GM12878 (cell line): ENCODE data around the gene TRIM56. TPM values are rescaled to one million over a fixed set of nuclear protein-coding genes. Genes with fewer than 3 reads are reported as not detected.

Source experiments
- ATAC-seq: fragments of 200-7000 bp; cut with Tn5 transposase; 3 replicates; pipeline ENCODE4 v1.9.1; 2020; ENCODE audit warnings: mild to moderate bottlenecking, moderate library complexity
- BruUV-seq: library from RNA; stranded (reverse); fragments of 400-500 nt; replicated peaks from 2 replicates; lab custom pipeline; 2021; lab: Mats Ljungman, UMichigan
- CTCF ChIA-PET: fragments of 300-600 bp; sonication (Branson Sonifier 250); formaldehyde crosslinking; extraction: SDS; loops from one replicate; lab custom pipeline; 2021; ENCODE audit warnings: inconsistent platforms; lab: Yijun Ruan, JAX
- POLR2A ChIA-PET: fragments of 350-600 bp; formaldehyde crosslinking; extraction: SDS; loops from one replicate; lab custom pipeline; 2021; ENCODE audit warnings: inconsistent platforms; lab: Charles Lee
- RAD21 ChIA-PET: fragments of 300-600 bp; sonication (Branson Sonifier 250); formaldehyde crosslinking; loops from one replicate; lab custom pipeline; 2023; ENCODE audit warnings: antibody characterized with exemption; ENCODE audit not compliant: unreplicated experiment; lab: Charles Lee
- SMC1A ChIA-PET: fragments of 300-600 bp; sonication (Branson Sonifier 250); formaldehyde crosslinking; loops from one replicate; lab custom pipeline; 2023; ENCODE audit not compliant: unreplicated experiment, uncharacterized antibody; lab: Charles Lee
- DNase-seq: peaks from one replicate; pipeline ENCODE4 v3.0.0-alpha.2; 2011; ENCODE audit warnings: low read depth, low spot score
- FAIRE-seq: peaks from 3 replicates; lab custom pipeline; 2011; peaks lifted over from hg19 to GRCh38; lab: Jason Lieb, UNC
- H2AFZ ChIP-seq: 2 replicates; pipeline ENCODE4 v1.6.0; 2011; ENCODE audit warnings: low read depth, low read length, control low read depth; ENCODE audit not compliant: control insufficient read depth
- H3K27ac ChIP-seq: 2 replicates; pipeline ENCODE4 v1.5.1; 2011; ENCODE audit warnings: control low read depth; ENCODE audit not compliant: control insufficient read depth, insufficient read depth
- H3K27me3 ChIP-seq, 2 experiments: replicated peaks in 1 of 2; 2 replicates each; pipeline versions ENCODE4 v1.6.0 to v1.6.1; 2011; ENCODE audit warnings: low read length in 1 of 2; ENCODE audit not compliant: control insufficient read depth in 2 of 2, insufficient read depth in 2 of 2
- H3K36me3 ChIP-seq, 2 experiments: 2 replicates each; pipeline ENCODE4 v1.5.1; 2011; ENCODE audit warnings: low read length in 1 of 2; ENCODE audit not compliant: control insufficient read depth in 2 of 2, insufficient read depth in 2 of 2
- H3K4me1 ChIP-seq: 2 replicates; pipeline ENCODE4 v1.6.1; 2011; ENCODE audit warnings: mild to moderate bottlenecking, low read length, moderate library complexity, mixed read lengths; ENCODE audit not compliant: control insufficient read depth, insufficient read depth
- H3K4me2 ChIP-seq: 2 replicates; pipeline ENCODE4 v1.6.0; 2011; ENCODE audit warnings: control low read depth; ENCODE audit not compliant: control insufficient read depth, insufficient read depth
- H3K4me3 ChIP-seq: fragments of 200-600 bp; sonication (generic); 2 replicates; pipeline ENCODE4 v1.5.1; 2016
- H3K79me2 ChIP-seq: 2 replicates; pipeline ENCODE4 v1.6.0; 2011; ENCODE audit warnings: low read length; ENCODE audit not compliant: control insufficient read depth, insufficient read depth
- H3K9ac ChIP-seq: 2 replicates; pipeline ENCODE4 v1.8.0; 2011; ENCODE audit warnings: low read length, control low read depth, mixed read lengths; ENCODE audit not compliant: control insufficient read depth, insufficient read depth
- H3K9me3 ChIP-seq: replicated peaks from 3 replicates; pipeline ENCODE4 v1.5.1; 2011; ENCODE audit warnings: mild to moderate bottlenecking, low read length; ENCODE audit not compliant: control insufficient read depth, insufficient read depth
- H4K20me1 ChIP-seq: 2 replicates; pipeline ENCODE4 v1.6.0; 2011; ENCODE audit not compliant: control insufficient read depth, insufficient read depth
- BACH1 ChIP-seq: fragments of 450-650 bp; IDR thresholded peaks from 2 replicates; pipeline ENCODE4 v1.6.1; 2017; ENCODE audit warnings: mild to moderate bottlenecking, borderline replicate concordance
- CREM ChIP-seq: IDR thresholded peaks from 2 replicates; pipeline ENCODE4 v1.6.1; 2014; ENCODE audit warnings: antibody characterized with exemption, low read depth
- DPF2 ChIP-seq: fragments of 450-650 bp; IDR thresholded peaks from 2 replicates; pipeline ENCODE4 v1.6.1; 2017; ENCODE audit warnings: mild to moderate bottlenecking
- EGR1 ChIP-seq, 2 experiments: IDR thresholded peaks; 1 replicate in 1 of 2; 2 replicates in 1 of 2; pipeline ENCODE4 v1.6.1; 2011 to 2012; ENCODE audit warnings: low read depth in 2 of 2, low read length in 2 of 2, borderline replicate concordance in 1 of 2, mild to moderate bottlenecking in 1 of 2, moderate library complexity in 1 of 2
- FOS ChIP-seq: IDR thresholded peaks from 3 replicates; pipeline ENCODE4 v1.6.1; 2011; ENCODE audit warnings: borderline replicate concordance; ENCODE audit not compliant: insufficient read length; ENCODE audit errors: extremely low read depth
- GABPA ChIP-seq: IDR thresholded peaks from 2 replicates; pipeline ENCODE4 v1.6.1; 2014; ENCODE audit warnings: antibody characterized with exemption, low read depth, mild to moderate bottlenecking, inconsistent platforms
- POU2F2 ChIP-seq: IDR thresholded peaks from 3 replicates; pipeline ENCODE4 v1.6.1; 2011; ENCODE audit warnings: low read depth, mild to moderate bottlenecking, low read length, borderline replicate concordance
- RAD51 ChIP-seq: fragments of 450-650 bp; IDR thresholded peaks from 2 replicates; pipeline ENCODE4 v1.6.1; 2016; ENCODE audit warnings: moderate library complexity, mild to moderate bottlenecking, inconsistent platforms
- WRNIP1 ChIP-seq: IDR thresholded peaks from 2 replicates; pipeline ENCODE4 v1.6.1; 2011; ENCODE audit warnings: low read depth, low read length, improper control_type of control experiment, borderline replicate concordance
- ZNF217 ChIP-seq: fragments of 450-650 bp; IDR thresholded peaks from 2 replicates; pipeline ENCODE4 v1.6.1; 2017; ENCODE audit warnings: antibody characterized with exemption, mild to moderate bottlenecking
- ZNF622 ChIP-seq: fragments of 450-650 bp; IDR thresholded peaks from 2 replicates; pipeline ENCODE4 v1.6.1; 2017; ENCODE audit warnings: mild to moderate bottlenecking, inconsistent platforms
- WGBS: methylation state at CpG from one replicate; pipeline ENCODE4 v1.1.6; 2016; ENCODE audit warnings: low lambda C conversion rate; ENCODE audit not compliant: insufficient replicate concordance, insufficient coverage; ENCODE audit errors: missing lambda C conversion rate; 5-methylcytosine and 5-hydroxymethylcytosine counted together
- in situ Hi-C: fragments of 300-500 bp; cut with MboI; formaldehyde crosslinking; loops from 9 replicates; pipeline ENCODE4 v1.14.3; 2018; ENCODE audit warnings: mixed read lengths
- intact Hi-C: fragments of 100-400 bp; cut with micrococcal nuclease; formaldehyde crosslinking; loops from one replicate; pipeline ENCODE4 v1.14.2; 2022; ENCODE audit not compliant: unreplicated experiment
- polyA plus RNA-seq, 11 experiments: library from polyadenylated mRNA; depleted of rRNA in 4 of 11; unstranded in 6 of 11; stranded (reverse) in 5 of 11; fragments of >200 nt; fragmentation: Nextera tagmentation in 4 of 11; fragmentation: Illumina TruSeq in 1 of 11; extraction: Ambion mirVana in 4 of 11; extraction: Trizol in 1 of 11; gene quantifications; 1 replicate in 1 of 11; 2 replicates in 10 of 11; pipeline versions ENCODE4 v1.2.1 to v1.2.3, GENCODE V29; 2011 to 2016; ENCODE audit warnings: inconsistent platforms in 2 of 11, missing spikeins in 2 of 11, low read depth in 1 of 11
- total RNA-seq, 4 experiments: library from RNA; depleted of rRNA in 3 of 4; stranded (reverse); fragments of >200 nt in 3 of 4; fragmentation: Illumina TruSeq in 1 of 4; extraction: Trizol in 1 of 4; gene quantifications; 2 replicates each; pipeline versions ENCODE4 v1.2.1 to v1.2.3, GENCODE V29; 2013 to 2021
- TF ChIP-seq, protein P1 (sequence below): fragments of 450-650 bp; IDR thresholded peaks from 2 replicates; pipeline ENCODE4 v1.6.1; 2017; ENCODE audit warnings: antibody characterized with exemption, mild to moderate bottlenecking, moderate library complexity
- TF ChIP-seq, protein P2 (sequence below): fragments of 450-650 bp; IDR thresholded peaks from 2 replicates; pipeline ENCODE4 v1.6.1; 2018; ENCODE audit warnings: borderline replicate concordance, mild to moderate bottlenecking; ENCODE audit not compliant: partially characterized antibody
- TF ChIP-seq, protein P3 (sequence below): IDR thresholded peaks from 2 replicates; pipeline ENCODE4 v1.6.1; 2012; ENCODE audit warnings: mild to moderate bottlenecking, low read depth, low read length

The TRIM56 gene
- total and polyA plus RNA-seq, 10 of the 15 experiments (the other 5 are each of a cell fraction or from before 2014, with no cell fraction given), result 3.2 to 37.5 (median 11.8) TPM

DNA sequence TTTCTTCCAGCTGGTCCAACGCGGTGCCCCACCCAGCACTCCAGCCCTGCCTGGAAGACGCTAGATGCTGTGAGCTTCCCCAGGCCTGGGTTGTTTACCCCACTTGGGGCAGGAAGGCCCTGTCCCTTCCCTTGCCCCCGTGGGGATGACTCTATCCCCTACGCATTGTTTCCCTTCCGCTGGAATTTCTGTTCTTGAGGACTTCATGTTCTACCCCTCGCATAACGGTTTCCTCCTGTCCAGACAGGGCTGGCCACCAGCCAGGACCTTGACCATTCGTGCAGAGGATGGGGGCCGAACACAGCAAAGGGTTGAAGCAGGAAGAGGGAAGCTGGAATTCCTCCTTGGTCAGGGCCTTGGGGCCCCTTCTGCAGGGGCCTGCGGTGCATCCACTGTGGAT is 27.0 kb downstream of the TRIM56 start:
- CTCF ChIA-PET, result interaction anchor here (1.5 to 1.7 kb wide), 2 partner anchors 14 to 32 kb away, joined by 7 to 8 read pairs; partner anchors contain the start of gene SERPINE1
- POLR2A ChIA-PET, result interaction anchor here (2.2 kb wide), 1 partner anchor 10 kb away, joined by 7 read pairs; no protein-coding TSS in a partner anchor
- RAD21 ChIA-PET, result interaction anchor here (1.2 kb wide), 1 partner anchor 11 kb away, joined by 6 read pairs; no protein-coding TSS in a partner anchor

More for the DNA sequence above, 27.0 kb downstream of the TRIM56 start:
- H3K36me3 ChIP-seq, result no peaks in the 10 kb centered on the region
- H3K9me3 ChIP-seq, result no peaks in the 10 kb centered on the region
- no peak for TF ChIP-seq WRNIP1
- TF ChIP-seq, protein P1, sequence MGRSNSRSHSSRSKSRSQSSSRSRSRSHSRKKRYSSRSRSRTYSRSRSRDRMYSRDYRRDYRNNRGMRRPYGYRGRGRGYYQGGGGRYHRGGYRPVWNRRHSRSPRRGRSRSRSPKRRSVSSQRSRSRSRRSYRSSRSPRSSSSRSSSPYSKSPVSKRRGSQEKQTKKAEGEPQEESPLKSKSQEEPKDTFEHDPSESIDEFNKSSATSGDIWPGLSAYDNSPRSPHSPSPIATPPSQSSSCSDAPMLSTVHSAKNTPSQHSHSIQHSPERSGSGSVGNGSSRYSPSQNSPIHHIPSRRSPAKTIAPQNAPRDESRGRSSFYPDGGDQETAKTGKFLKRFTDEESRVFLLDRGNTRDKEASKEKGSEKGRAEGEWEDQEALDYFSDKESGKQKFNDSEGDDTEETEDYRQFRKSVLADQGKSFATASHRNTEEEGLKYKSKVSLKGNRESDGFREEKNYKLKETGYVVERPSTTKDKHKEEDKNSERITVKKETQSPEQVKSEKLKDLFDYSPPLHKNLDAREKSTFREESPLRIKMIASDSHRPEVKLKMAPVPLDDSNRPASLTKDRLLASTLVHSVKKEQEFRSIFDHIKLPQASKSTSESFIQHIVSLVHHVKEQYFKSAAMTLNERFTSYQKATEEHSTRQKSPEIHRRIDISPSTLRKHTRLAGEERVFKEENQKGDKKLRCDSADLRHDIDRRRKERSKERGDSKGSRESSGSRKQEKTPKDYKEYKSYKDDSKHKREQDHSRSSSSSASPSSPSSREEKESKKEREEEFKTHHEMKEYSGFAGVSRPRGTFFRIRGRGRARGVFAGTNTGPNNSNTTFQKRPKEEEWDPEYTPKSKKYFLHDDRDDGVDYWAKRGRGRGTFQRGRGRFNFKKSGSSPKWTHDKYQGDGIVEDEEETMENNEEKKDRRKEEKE, result no peak
- no peak for TF ChIP-seq GABPA
- TF ChIP-seq, protein P2, sequence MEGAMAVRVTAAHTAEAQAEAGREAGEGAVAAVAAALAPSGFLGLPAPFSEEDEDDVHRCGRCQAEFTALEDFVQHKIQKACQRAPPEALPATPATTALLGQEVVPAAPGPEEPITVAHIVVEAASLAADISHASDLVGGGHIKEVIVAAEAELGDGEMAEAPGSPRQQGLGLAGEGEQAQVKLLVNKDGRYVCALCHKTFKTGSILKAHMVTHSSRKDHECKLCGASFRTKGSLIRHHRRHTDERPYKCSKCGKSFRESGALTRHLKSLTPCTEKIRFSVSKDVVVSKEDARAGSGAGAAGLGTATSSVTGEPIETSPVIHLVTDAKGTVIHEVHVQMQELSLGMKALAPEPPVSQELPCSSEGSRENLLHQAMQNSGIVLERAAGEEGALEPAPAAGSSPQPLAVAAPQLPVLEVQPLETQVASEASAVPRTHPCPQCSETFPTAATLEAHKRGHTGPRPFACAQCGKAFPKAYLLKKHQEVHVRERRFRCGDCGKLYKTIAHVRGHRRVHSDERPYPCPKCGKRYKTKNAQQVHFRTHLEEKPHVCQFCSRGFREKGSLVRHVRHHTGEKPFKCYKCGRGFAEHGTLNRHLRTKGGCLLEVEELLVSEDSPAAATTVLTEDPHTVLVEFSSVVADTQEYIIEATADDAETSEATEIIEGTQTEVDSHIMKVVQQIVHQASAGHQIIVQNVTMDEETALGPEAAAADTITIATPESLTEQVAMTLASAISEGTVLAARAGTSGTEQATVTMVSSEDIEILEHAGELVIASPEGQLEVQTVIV, result no peak
- no peak for TF ChIP-seq ZNF217
- no peak for TF ChIP-seq POU2F2
- TF ChIP-seq, protein P3, sequence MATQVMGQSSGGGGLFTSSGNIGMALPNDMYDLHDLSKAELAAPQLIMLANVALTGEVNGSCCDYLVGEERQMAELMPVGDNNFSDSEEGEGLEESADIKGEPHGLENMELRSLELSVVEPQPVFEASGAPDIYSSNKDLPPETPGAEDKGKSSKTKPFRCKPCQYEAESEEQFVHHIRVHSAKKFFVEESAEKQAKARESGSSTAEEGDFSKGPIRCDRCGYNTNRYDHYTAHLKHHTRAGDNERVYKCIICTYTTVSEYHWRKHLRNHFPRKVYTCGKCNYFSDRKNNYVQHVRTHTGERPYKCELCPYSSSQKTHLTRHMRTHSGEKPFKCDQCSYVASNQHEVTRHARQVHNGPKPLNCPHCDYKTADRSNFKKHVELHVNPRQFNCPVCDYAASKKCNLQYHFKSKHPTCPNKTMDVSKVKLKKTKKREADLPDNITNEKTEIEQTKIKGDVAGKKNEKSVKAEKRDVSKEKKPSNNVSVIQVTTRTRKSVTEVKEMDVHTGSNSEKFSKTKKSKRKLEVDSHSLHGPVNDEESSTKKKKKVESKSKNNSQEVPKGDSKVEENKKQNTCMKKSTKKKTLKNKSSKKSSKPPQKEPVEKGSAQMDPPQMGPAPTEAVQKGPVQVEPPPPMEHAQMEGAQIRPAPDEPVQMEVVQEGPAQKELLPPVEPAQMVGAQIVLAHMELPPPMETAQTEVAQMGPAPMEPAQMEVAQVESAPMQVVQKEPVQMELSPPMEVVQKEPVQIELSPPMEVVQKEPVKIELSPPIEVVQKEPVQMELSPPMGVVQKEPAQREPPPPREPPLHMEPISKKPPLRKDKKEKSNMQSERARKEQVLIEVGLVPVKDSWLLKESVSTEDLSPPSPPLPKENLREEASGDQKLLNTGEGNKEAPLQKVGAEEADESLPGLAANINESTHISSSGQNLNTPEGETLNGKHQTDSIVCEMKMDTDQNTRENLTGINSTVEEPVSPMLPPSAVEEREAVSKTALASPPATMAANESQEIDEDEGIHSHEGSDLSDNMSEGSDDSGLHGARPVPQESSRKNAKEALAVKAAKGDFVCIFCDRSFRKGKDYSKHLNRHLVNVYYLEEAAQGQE, result no peak
- TF ChIP-seq DPF2, result no peak
- no peak for TF ChIP-seq CREM
- no peak for TF ChIP-seq FOS
- TF ChIP-seq BACH1, result no peak
- no peak for TF ChIP-seq RAD51
- TF ChIP-seq ZNF622, result no peak
- TF ChIP-seq EGR1 (IDR thresholded peaks at IDR 0.05; ENCODE audit: borderline replicate concordance in 1 of 2, low read depth in 2 of 2, low read length in 2 of 2), result no peak
- peaks cover 12% of the 10 kb centered on the region for H3K4me1 ChIP-seq
- no peak for ATAC-seq
- intact Hi-C loops (no loop called here), in situ Hi-C loops (no loop called here)
- H3K27me3 ChIP-seq, result no peaks in the 10 kb centered on the region
- H3K4me2 ChIP-seq, result no peak overlapping the region
- SMC1A ChIA-PET, result interaction anchor here (1.0 to 1.6 kb wide), 3 partner anchors 10 to 31 kb away, joined by 3 to 5 read pairs (median 3); no protein-coding TSS in a partner anchor
- BruUV-seq, result no TSS peak
- FAIRE-seq, result no peak
- no peak overlapping the region for H3K27ac ChIP-seq
- H2AFZ ChIP-seq, result no peak overlapping the region
- 75% methylated on average over 11 of the region's 11 CpGs for WGBS
- no peaks in the 10 kb centered on the region for H3K79me2 ChIP-seq
- no peak for DNase-seq
- no peak overlapping the region for H3K4me3 ChIP-seq
- H4K20me1 ChIP-seq, result no peaks in the 10 kb centered on the region
- H3K9ac ChIP-seq, result no peak overlapping the region
